Karpas-422 (cell line): ENCODE measurements around the gene SLC45A3. TPM values are rescaled to one million over a fixed set of nuclear protein-coding genes. Genes with fewer than 3 reads are reported as not detected.

Experiments used
- DNase-seq: peaks from one replicate; pipeline ENCODE4 v3.0.0-alpha.2; 2015
- H2AFZ ChIP-seq: fragments of 200-600 bp; sonication (generic); 2 replicates; pipeline ENCODE4 v1.6.1; 2014; ENCODE audit warnings: antibody characterized with exemption, low read length, mixed read lengths
- H3K27ac ChIP-seq: fragments of 200-600 bp; sonication (generic); 2 replicates; pipeline ENCODE4 v1.5.1; 2014; ENCODE audit warnings: mild to moderate bottlenecking, low read length, moderate library complexity
- H3K27me3 ChIP-seq: fragments of 200-600 bp; sonication (generic); 2 replicates; pipeline ENCODE4 v1.6.1; 2014; ENCODE audit warnings: low read length, mixed read lengths
- H3K36me3 ChIP-seq: fragments of 200-600 bp; sonication (generic); 2 replicates; pipeline ENCODE4 v1.6.1; 2014; ENCODE audit warnings: low read length, mixed read lengths; ENCODE audit not compliant: insufficient read depth
- H3K4me1 ChIP-seq: fragments of 200-600 bp; sonication (generic); 2 replicates; pipeline ENCODE4 v1.6.1; 2014; ENCODE audit warnings: mild to moderate bottlenecking, low read length, mixed read lengths
- H3K4me2 ChIP-seq: fragments of 200-600 bp; sonication (generic); 2 replicates; pipeline ENCODE4 v1.6.1; 2014; ENCODE audit warnings: low read length, low read depth, mild to moderate bottlenecking; ENCODE audit not compliant: poor library complexity, severe bottlenecking
- H3K4me3 ChIP-seq: fragments of 200-600 bp; sonication (generic); 2 replicates; pipeline ENCODE4 v1.5.1; 2014; ENCODE audit warnings: mild to moderate bottlenecking, antibody characterized with exemption, low read length, mixed read lengths
- H3K79me2 ChIP-seq: fragments of 200-600 bp; sonication (generic); 2 replicates; pipeline ENCODE4 v1.6.1; 2014; ENCODE audit warnings: mild to moderate bottlenecking, low read length, mixed read lengths
- H3K9ac ChIP-seq: fragments of 200-600 bp; sonication (generic); 2 replicates; pipeline ENCODE4 v1.6.0; 2014; ENCODE audit warnings: low read length
- H3K9me2 ChIP-seq: fragments of 200-600 bp; sonication (generic), shearing (Covaris generic); replicated peaks from 2 replicates; pipeline ENCODE4 v1.6.0; 2014; ENCODE audit warnings: mild to moderate bottlenecking, low read length, moderate library complexity; ENCODE audit not compliant: insufficient read depth
- H3K9me3 ChIP-seq: fragments of 300-700, 200-600 bp; sonication (generic); 2 replicates; pipeline ENCODE4 v1.6.1; 2014; ENCODE audit warnings: low read length, mixed read lengths
- H4K20me1 ChIP-seq: fragments of 200-600 bp; sonication (generic); 2 replicates; pipeline ENCODE4 v1.6.1; 2014; ENCODE audit warnings: mild to moderate bottlenecking, antibody characterized with exemption, low read length, low read depth; ENCODE audit not compliant: insufficient read depth
- total RNA-seq: library from RNA; depleted of rRNA; stranded (reverse); fragments of >200 nt; shearing (Covaris generic); gene quantifications from 2 replicates; pipeline ENCODE4 v1.2.3, GENCODE V29; 2014; ENCODE audit warnings: low replicate concordance

The SLC45A3 gene
- total RNA-seq, 1 experiment from 2014 or later = not detected

- Histone ChIP-seq H3K9me2 (no peaks in the 10 kb centered on the region), H3K4me1 (peaks cover 44% of the 10 kb centered on the region), H3K9ac (peak within 1 kb of the TSS; percentile 94), H4K20me1 (0 out of 2 replicates have a peak, but pooled peaks cover 10% of the 10 kb centered on the region), H3K79me2 (peaks cover 40% of the 10 kb centered on the region), H3K4me2 (peak within 1 kb of the TSS; percentile 97), H3K27ac (peak within 1 kb of the TSS; percentile 95), H3K9me3 (no peaks in the 10 kb centered on the region), H3K36me3 (no peaks in the 10 kb centered on the region), H3K27me3 (no peaks in the 10 kb centered on the region), H2AFZ (peak within 1 kb of the TSS; percentile 73; the same call in 1 of the 2 replicates), H3K4me3 (peak within 1 kb of the TSS; percentile 92)
- peak; percentile 99 for DNase-seq
Observed at GRCh38 chr1:205631768-205632668, 48.3 kb downstream of the SLC45A3 start, which contains the start of gene ELK4. ELK4 (minus strand) TSS chr1:205632011; CDS start chr1:205623882, 8,129 bp downstream.

- H2AFZ ChIP-seq = no peak overlapping the region
- H3K79me2 ChIP-seq = peaks cover 49% of the 10 kb centered on the region
- peaks cover 52% of the 10 kb centered on the region for H3K4me1 ChIP-seq
- no peaks in the 10 kb centered on the region for H3K36me3 ChIP-seq
- H3K4me3 ChIP-seq = peak overlapping the region; percentile 92
- H3K9ac ChIP-seq = peak overlapping the region; percentile 94
- H4K20me1 ChIP-seq = 0 out of 2 replicates have a peak, but pooled peaks cover 5% of the 10 kb centered on the region
- DNase-seq = peak; percentile 94
- no peaks in the 10 kb centered on the region for H3K9me2 ChIP-seq
- H3K9me3 ChIP-seq = no peaks in the 10 kb centered on the region
- no peaks in the 10 kb centered on the region for H3K27me3 ChIP-seq
- H3K27ac ChIP-seq = peak overlapping the region; percentile 95
- peak overlapping the region; percentile 97 for H3K4me2 ChIP-seq
Observed at GRCh38 chr1:205631010-205631767, 49.1 kb downstream of the SLC45A3 start.

GRCh38 chr1:205630651-205631009, 49.7 kb downstream of the SLC45A3 start:
- peak overlapping the region; percentile 94 for H3K9ac ChIP-seq
- no peak for DNase-seq
- H3K79me2 ChIP-seq = peaks cover 54% of the 10 kb centered on the region
- peak overlapping the region; percentile 92 for H3K4me3 ChIP-seq
- H3K27me3 ChIP-seq = no peaks in the 10 kb centered on the region
- H3K36me3 ChIP-seq = no peaks in the 10 kb centered on the region
- H3K9me3 ChIP-seq = no peaks in the 10 kb centered on the region
- H3K4me2 ChIP-seq = peak overlapping the region; percentile 97
- 0 out of 2 replicates have a peak, but pooled peaks cover 4% of the 10 kb centered on the region for H4K20me1 ChIP-seq
- H3K4me1 ChIP-seq = peaks cover 56% of the 10 kb centered on the region
- no peaks in the 10 kb centered on the region for H3K9me2 ChIP-seq
- H3K27ac ChIP-seq = peak overlapping the region; percentile 95
- H2AFZ ChIP-seq = no peak overlapping the region

- no peaks in the 10 kb centered on the region for H3K27me3 ChIP-seq
- H3K79me2 ChIP-seq = peaks cover 58% of the 10 kb centered on the region
- H3K4me1 ChIP-seq = peaks cover 56% of the 10 kb centered on the region
- peak overlapping the region; percentile 94 for H3K9ac ChIP-seq
- peak overlapping the region; percentile 92 for H3K4me3 ChIP-seq
- peak overlapping the region; percentile 95 for H3K27ac ChIP-seq
- no peaks in the 10 kb centered on the region for H3K36me3 ChIP-seq
- H2AFZ ChIP-seq = no peak overlapping the region
- H4K20me1 ChIP-seq = peaks cover 5% of the 10 kb centered on the region; the same call in 1 of the 2 replicates
- H3K4me2 ChIP-seq = peak overlapping the region; percentile 97
- no peaks in the 10 kb centered on the region for H3K9me2 ChIP-seq
- no peaks in the 10 kb centered on the region for H3K9me3 ChIP-seq
- DNase-seq = peak; percentile 69
Observed at GRCh38 chr1:205630241-205630640, 50.1 kb downstream of the SLC45A3 start.

- Histone ChIP-seq H3K9me2 (no peaks in the 10 kb centered on the region), H3K9ac (peak overlapping the region; percentile 94), H3K4me2 (peak overlapping the region; percentile 97), H3K4me3 (peak overlapping the region; percentile 92), H3K36me3 (no peaks in the 10 kb centered on the region), H3K27me3 (no peaks in the 10 kb centered on the region), H2AFZ (no peak overlapping the region), H3K79me2 (peaks cover 63% of the 10 kb centered on the region), H3K4me1 (peaks cover 56% of the 10 kb centered on the region), H3K9me3 (no peaks in the 10 kb centered on the region), H3K27ac (peak overlapping the region; percentile 95), H4K20me1 (peaks cover 8% of the 10 kb centered on the region; the same call in 1 of the 2 replicates)
- no peak for DNase-seq
Observed at GRCh38 chr1:205629751-205630150, 50.6 kb downstream of the SLC45A3 start.

- Histone ChIP-seq H3K27ac (peak overlapping the region; percentile 95), H3K4me2 (peak overlapping the region; percentile 97), H3K4me3 (no peak overlapping the region), H3K4me1 (peaks cover 55% of the 10 kb centered on the region), H3K27me3 (no peaks in the 10 kb centered on the region), H3K79me2 (peaks cover 81% of the 10 kb centered on the region), H4K20me1 (peaks cover 15% of the 10 kb centered on the region; the same call in 1 of the 2 replicates), H2AFZ (no peak overlapping the region), H3K36me3 (peaks cover 13% of the 10 kb centered on the region), H3K9ac (peak overlapping the region; percentile 40; the same call in 1 of the 2 replicates), H3K9me3 (no peaks in the 10 kb centered on the region), H3K9me2 (no peaks in the 10 kb centered on the region)
- no peak for DNase-seq
Observed at GRCh38 chr1:205627956-205628355, 52.4 kb downstream of the SLC45A3 start.

- Histone ChIP-seq H4K20me1 (peaks cover 15% of the 10 kb centered on the region; the same call in 1 of the 2 replicates), H3K4me1 (peaks cover 46% of the 10 kb centered on the region), H3K79me2 (peaks cover 94% of the 10 kb centered on the region), H3K36me3 (peaks cover 19% of the 10 kb centered on the region), H3K9me3 (no peaks in the 10 kb centered on the region), H3K4me3 (no peak overlapping the region), H3K4me2 (peak overlapping the region; percentile 97), H3K27ac (peak overlapping the region; percentile 38), H3K27me3 (no peaks in the 10 kb centered on the region), H3K9me2 (no peaks in the 10 kb centered on the region), H3K9ac (peak overlapping the region; percentile 2; the same call in 1 of the 2 replicates), H2AFZ (no peak overlapping the region)
- DNase-seq = peak; percentile 56
Observed at GRCh38 chr1:205626216-205626615, 54.1 kb downstream of the SLC45A3 start.
